Kidney epithelial cell (primary cell): Measurements from ENCODE around the gene PIEZO1. TPM values are rescaled to one million over a fixed set of nuclear protein-coding genes. Genes with fewer than 3 reads are reported as not detected.

ENCODE experiments used
- DNase-seq: peaks from one replicate; pipeline ENCODE4 v3.0.0-alpha.2; 2010; ENCODE audit warnings: low read depth
- H3K27me3 ChIP-seq: 2 replicates; pipeline ENCODE4 v1.6.0; 2011; ENCODE audit warnings: low read length; ENCODE audit not compliant: control insufficient read depth, insufficient read depth
- H3K36me3 ChIP-seq: 2 replicates; pipeline ENCODE4 v1.5.1; 2011; ENCODE audit warnings: low read length; ENCODE audit not compliant: control insufficient read depth, insufficient read depth
- H3K4me3 ChIP-seq: 2 replicates; pipeline ENCODE4 v1.5.1; 2011; ENCODE audit warnings: low read depth, mild to moderate bottlenecking, control low read depth, low read length
- CTCF ChIP-seq: IDR thresholded peaks from 2 replicates; pipeline ENCODE4 v1.5.1; 2011; ENCODE audit warnings: mild to moderate bottlenecking, moderate library complexity, low read length, control low read depth, inconsistent platforms; ENCODE audit not compliant: insufficient read depth, poor library complexity, severe bottlenecking
- total RNA-seq: library from RNA; depleted of rRNA; stranded (reverse); fragments of >200 nt; gene quantifications from 2 replicates; pipeline ENCODE4 v1.2.3, GENCODE V29; 2015

PIEZO1 gene
- total RNA-seq, 1 donor from 2014 or later = 309 TPM

GRCh38 chr16:88667461-88667860, 117.6 kb downstream of the PIEZO1 start:
- no peak for DNase-seq
- no peaks in the 10 kb centered on the region for H3K27me3 ChIP-seq
- no peak overlapping the region for H3K4me3 ChIP-seq
- H3K36me3 ChIP-seq = no peaks in the 10 kb centered on the region
- no peak for TF ChIP-seq CTCF

GRCh38 chr16:88665570-88665969, 119.5 kb downstream of the PIEZO1 start:
- Histone ChIP-seq H3K27me3 (no peaks in the 10 kb centered on the region), H3K4me3 (no peak overlapping the region), H3K36me3 (no peaks in the 10 kb centered on the region)
- DNase-seq = no peak
- TF ChIP-seq CTCF = no peak

Other genes starting within 250 kb of the PIEZO1 start
- 20.2 and 22.2 TPM in 2 replicates for gene ZC3H18, start 214.8 kb downstream of the PIEZO1 start, total RNA-seq
- gene IL17C, start 146.6 kb downstream of the PIEZO1 start, total RNA-seq = 0.29 and 1.4 TPM in 2 replicates
- 734 and 1,005 TPM in 2 replicates for gene CYBA, start 134.2 kb downstream of the PIEZO1 start, total RNA-seq
- gene MVD, start 122.1 kb downstream of the PIEZO1 start, total RNA-seq = 102 TPM in 2 replicates
- gene SNAI3, start 98.7 kb downstream of the PIEZO1 start, total RNA-seq = 0.82 and 1.1 TPM in 2 replicates
- 30.3 and 33.0 TPM in 2 replicates for gene RNF166, start 78.8 kb downstream of the PIEZO1 start, total RNA-seq
- gene CTU2, start 78.7 kb downstream of the PIEZO1 start, total RNA-seq = 12.8 and 17.1 TPM in 2 replicates
- gene CDT1, start 18.6 kb upstream of the PIEZO1 start, total RNA-seq = 11.3 and 14.5 TPM in 2 replicates
- gene APRT, start 26.7 kb upstream of the PIEZO1 start, total RNA-seq = 204 and 218 TPM in 2 replicates
- 23.6 and 30.4 TPM in 2 replicates for gene GALNS, start 71.7 kb upstream of the PIEZO1 start, total RNA-seq
- gene TRAPPC2L, start 71.9 kb upstream of the PIEZO1 start, total RNA-seq = 50.1 and 59.4 TPM in 2 replicates
- gene PABPN1L, start 81.4 kb upstream of the PIEZO1 start, total RNA-seq = not detected in 2 replicates
- gene CBFA2T3, start 192.0 kb upstream of the PIEZO1 start, total RNA-seq = 0.14 and 0.63 TPM in 2 replicates